ENCODE results near the gene PRAMEF14. TPM values are rescaled to one million over a fixed set of nuclear protein-coding genes. Genes with fewer than 3 reads are reported as not detected.
"Not testable (repeated sequence)": the region's sequence is repeated elsewhere in the genome, so short reads cannot be mapped to it uniquely, and the experiment has no call there.

The PRAMEF14 gene
- polyA plus RNA-seq, 3 donors: not detected

DNA sequence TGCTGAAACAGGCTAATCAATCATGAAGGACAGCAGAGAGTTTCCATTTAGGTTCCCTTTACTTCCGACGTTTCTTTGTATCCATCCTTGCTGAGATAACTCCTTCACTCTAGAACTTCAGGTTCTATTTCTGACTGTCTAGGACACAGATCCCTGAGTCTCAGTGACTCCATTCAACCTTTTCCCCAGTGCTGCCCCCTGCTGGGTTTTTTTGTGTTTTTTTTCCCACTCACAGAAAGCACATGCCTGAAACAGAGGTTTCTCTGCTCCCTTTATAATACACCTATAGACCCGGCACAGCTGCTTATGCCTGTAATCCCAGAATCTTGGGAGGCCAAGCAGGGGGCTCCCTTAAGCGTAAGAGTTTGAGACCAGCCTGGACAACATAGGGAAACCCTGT lies 21.6 kb upstream of the PRAMEF14 start:
- H3K4me1 ChIP-seq (ENCODE audit: control insufficient read depth in 1 of 2, insufficient read depth in 2 of 2, low read length in 2 of 2); H3K27ac ChIP-seq (ENCODE audit: low read depth in 1 of 2, low read length in 2 of 2); H2AFZ ChIP-seq (ENCODE audit: insufficient read depth, low read depth, low read length, poor library complexity, severe bottlenecking); H3K9ac ChIP-seq (ENCODE audit: insufficient read depth, low read length, poor library complexity, severe bottlenecking); H3K27me3 Mint-ChIP-seq (ENCODE audit: low read depth in 3 of 3); H3K4me3 Mint-ChIP-seq; H3K4me3 ChIP-seq (replicated peaks in 1 of 3; ENCODE audit: low read depth in 2 of 3, low read length in 3 of 3); intact Hi-C loops (cut with micrococcal nuclease); H3K9me3 Mint-ChIP-seq; H3K36me3 ChIP-seq (replicated peaks in 1 of 2; ENCODE audit: control insufficient read depth in 1 of 2, insufficient read depth in 2 of 2, low read length in 2 of 2); H3K4me1 Mint-ChIP-seq; H4K20me1 ChIP-seq (ENCODE audit: insufficient read depth, low read length); H3K4me2 ChIP-seq (replicated peaks; ENCODE audit: extremely low read depth, low read length, poor library complexity, severe bottlenecking); H3K9me3 ChIP-seq (replicated peaks in 1 of 2; ENCODE audit: control insufficient read depth in 1 of 2, insufficient read depth in 1 of 2, low read length in 2 of 2); H3K79me2 ChIP-seq (ENCODE audit: insufficient read depth, low read length); H3K27me3 ChIP-seq (ENCODE audit: control insufficient read depth in 2 of 2, insufficient read depth in 2 of 2, low read length in 2 of 2); DNase-seq; H3K36me3 Mint-ChIP-seq: not testable (repeated sequence)
- TF ChIP-seq, protein P1, sequence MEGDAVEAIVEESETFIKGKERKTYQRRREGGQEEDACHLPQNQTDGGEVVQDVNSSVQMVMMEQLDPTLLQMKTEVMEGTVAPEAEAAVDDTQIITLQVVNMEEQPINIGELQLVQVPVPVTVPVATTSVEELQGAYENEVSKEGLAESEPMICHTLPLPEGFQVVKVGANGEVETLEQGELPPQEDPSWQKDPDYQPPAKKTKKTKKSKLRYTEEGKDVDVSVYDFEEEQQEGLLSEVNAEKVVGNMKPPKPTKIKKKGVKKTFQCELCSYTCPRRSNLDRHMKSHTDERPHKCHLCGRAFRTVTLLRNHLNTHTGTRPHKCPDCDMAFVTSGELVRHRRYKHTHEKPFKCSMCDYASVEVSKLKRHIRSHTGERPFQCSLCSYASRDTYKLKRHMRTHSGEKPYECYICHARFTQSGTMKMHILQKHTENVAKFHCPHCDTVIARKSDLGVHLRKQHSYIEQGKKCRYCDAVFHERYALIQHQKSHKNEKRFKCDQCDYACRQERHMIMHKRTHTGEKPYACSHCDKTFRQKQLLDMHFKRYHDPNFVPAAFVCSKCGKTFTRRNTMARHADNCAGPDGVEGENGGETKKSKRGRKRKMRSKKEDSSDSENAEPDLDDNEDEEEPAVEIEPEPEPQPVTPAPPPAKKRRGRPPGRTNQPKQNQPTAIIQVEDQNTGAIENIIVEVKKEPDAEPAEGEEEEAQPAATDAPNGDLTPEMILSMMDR (IDR thresholded peaks at IDR 0.05): peak; percentile 10
- WGBS (ENCODE audit: insufficient coverage): 93% methylated on average over 2 of the region's 4 CpGs
- H3K27ac Mint-ChIP-seq: peak overlapping the region in 1 of 7 donors; percentile 72

GRCh38 chr1:13366536-13366935 lies 19.6 kb upstream of the PRAMEF14 start:
- H3K27me3 Mint-ChIP-seq (ENCODE audit: low read depth in 3 of 3); intact Hi-C loops (cut with micrococcal nuclease); H4K20me1 ChIP-seq (ENCODE audit: insufficient read depth, low read length); H3K79me2 ChIP-seq (ENCODE audit: insufficient read depth, low read length); H3K4me3 Mint-ChIP-seq; H3K9ac ChIP-seq (ENCODE audit: insufficient read depth, low read length, poor library complexity, severe bottlenecking); H3K27ac Mint-ChIP-seq; H3K36me3 ChIP-seq (replicated peaks in 1 of 2; ENCODE audit: control insufficient read depth in 1 of 2, insufficient read depth in 2 of 2, low read length in 2 of 2); H3K4me1 ChIP-seq (ENCODE audit: control insufficient read depth in 1 of 2, insufficient read depth in 2 of 2, low read length in 2 of 2); H3K9me3 Mint-ChIP-seq; H2AFZ ChIP-seq (ENCODE audit: insufficient read depth, low read depth, low read length, poor library complexity, severe bottlenecking); H3K4me1 Mint-ChIP-seq; H3K4me3 ChIP-seq (replicated peaks in 1 of 3; ENCODE audit: low read depth in 2 of 3, low read length in 3 of 3); DNase-seq; H3K27me3 ChIP-seq (ENCODE audit: control insufficient read depth in 2 of 2, insufficient read depth in 2 of 2, low read length in 2 of 2); H3K4me2 ChIP-seq (replicated peaks; ENCODE audit: extremely low read depth, low read length, poor library complexity, severe bottlenecking); H3K27ac ChIP-seq (ENCODE audit: low read depth in 1 of 2, low read length in 2 of 2); H3K36me3 Mint-ChIP-seq; H3K9me3 ChIP-seq (replicated peaks in 1 of 2; ENCODE audit: control insufficient read depth in 1 of 2, insufficient read depth in 1 of 2, low read length in 2 of 2): not testable (repeated sequence)
- no CpG with 5 or more reads among the region's 3 CpGs for WGBS (ENCODE audit: insufficient coverage)

GRCh38 chr1:13364928-13365327 lies 18.0 kb upstream of the PRAMEF14 start:
- H3K4me1 Mint-ChIP-seq; H3K9me3 Mint-ChIP-seq; H3K4me3 Mint-ChIP-seq; H2AFZ ChIP-seq (ENCODE audit: insufficient read depth, low read depth, low read length, poor library complexity, severe bottlenecking); H3K4me2 ChIP-seq (replicated peaks; ENCODE audit: extremely low read depth, low read length, poor library complexity, severe bottlenecking); DNase-seq; H3K27ac Mint-ChIP-seq; H3K4me1 ChIP-seq (ENCODE audit: control insufficient read depth in 1 of 2, insufficient read depth in 2 of 2, low read length in 2 of 2); H3K9me3 ChIP-seq (replicated peaks in 1 of 2; ENCODE audit: control insufficient read depth in 1 of 2, insufficient read depth in 1 of 2, low read length in 2 of 2); H3K27me3 ChIP-seq (ENCODE audit: control insufficient read depth in 2 of 2, insufficient read depth in 2 of 2, low read length in 2 of 2); H3K4me3 ChIP-seq (replicated peaks in 1 of 3; ENCODE audit: low read depth in 2 of 3, low read length in 3 of 3); intact Hi-C loops (cut with micrococcal nuclease); H4K20me1 ChIP-seq (ENCODE audit: insufficient read depth, low read length); H3K36me3 ChIP-seq (replicated peaks in 1 of 2; ENCODE audit: control insufficient read depth in 1 of 2, insufficient read depth in 2 of 2, low read length in 2 of 2); H3K27me3 Mint-ChIP-seq (ENCODE audit: low read depth in 3 of 3); H3K79me2 ChIP-seq (ENCODE audit: insufficient read depth, low read length); H3K27ac ChIP-seq (ENCODE audit: low read depth in 1 of 2, low read length in 2 of 2); H3K9ac ChIP-seq (ENCODE audit: insufficient read depth, low read length, poor library complexity, severe bottlenecking); H3K36me3 Mint-ChIP-seq: not testable (repeated sequence)
- no CpG with 5 or more reads among the region's 4 CpGs for WGBS (ENCODE audit: insufficient coverage)

GRCh38 chr1:13362364-13362763 lies 15.4 kb upstream of the PRAMEF14 start:
- H3K4me3 ChIP-seq (replicated peaks in 1 of 3; ENCODE audit: low read depth in 2 of 3, low read length in 3 of 3); H3K9me3 Mint-ChIP-seq; intact Hi-C loops (cut with micrococcal nuclease); H3K79me2 ChIP-seq (ENCODE audit: insufficient read depth, low read length); H3K4me3 Mint-ChIP-seq; H3K27ac ChIP-seq (ENCODE audit: low read depth in 1 of 2, low read length in 2 of 2); H4K20me1 ChIP-seq (ENCODE audit: insufficient read depth, low read length); H3K27ac Mint-ChIP-seq; H3K9ac ChIP-seq (ENCODE audit: insufficient read depth, low read length, poor library complexity, severe bottlenecking); H3K4me1 Mint-ChIP-seq; H2AFZ ChIP-seq (ENCODE audit: insufficient read depth, low read depth, low read length, poor library complexity, severe bottlenecking); H3K27me3 ChIP-seq (ENCODE audit: control insufficient read depth in 2 of 2, insufficient read depth in 2 of 2, low read length in 2 of 2); H3K27me3 Mint-ChIP-seq (ENCODE audit: low read depth in 3 of 3); DNase-seq; H3K36me3 ChIP-seq (replicated peaks in 1 of 2; ENCODE audit: control insufficient read depth in 1 of 2, insufficient read depth in 2 of 2, low read length in 2 of 2); H3K9me3 ChIP-seq (replicated peaks in 1 of 2; ENCODE audit: control insufficient read depth in 1 of 2, insufficient read depth in 1 of 2, low read length in 2 of 2); H3K36me3 Mint-ChIP-seq; H3K4me1 ChIP-seq (ENCODE audit: control insufficient read depth in 1 of 2, insufficient read depth in 2 of 2, low read length in 2 of 2); H3K4me2 ChIP-seq (replicated peaks; ENCODE audit: extremely low read depth, low read length, poor library complexity, severe bottlenecking): not testable (repeated sequence)
- WGBS (ENCODE audit: insufficient coverage): no CpG with 5 or more reads among the region's 7 CpGs
